Anterior cingulate cortex (tissue), 58 donors: Measurements from ENCODE around the gene OBP2A.
A peak's percentile ranks its signal among the peaks of the same experiment; 100 is the strongest.
"Not testable (repeated sequence)": the region's sequence is repeated elsewhere in the genome, so short reads cannot be mapped to it uniquely, and the experiment has no call there.

Experiments
- DNase-seq, 58 donors: peaks; one replicate each; lab custom pipeline; 2025; lab: John Stamatoyannopoulos, UW

The OBP2A gene, protein sequence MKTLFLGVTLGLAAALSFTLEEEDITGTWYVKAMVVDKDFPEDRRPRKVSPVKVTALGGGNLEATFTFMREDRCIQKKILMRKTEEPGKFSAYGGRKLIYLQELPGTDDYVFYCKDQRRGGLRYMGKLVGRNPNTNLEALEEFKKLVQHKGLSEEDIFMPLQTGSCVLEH

DNA sequence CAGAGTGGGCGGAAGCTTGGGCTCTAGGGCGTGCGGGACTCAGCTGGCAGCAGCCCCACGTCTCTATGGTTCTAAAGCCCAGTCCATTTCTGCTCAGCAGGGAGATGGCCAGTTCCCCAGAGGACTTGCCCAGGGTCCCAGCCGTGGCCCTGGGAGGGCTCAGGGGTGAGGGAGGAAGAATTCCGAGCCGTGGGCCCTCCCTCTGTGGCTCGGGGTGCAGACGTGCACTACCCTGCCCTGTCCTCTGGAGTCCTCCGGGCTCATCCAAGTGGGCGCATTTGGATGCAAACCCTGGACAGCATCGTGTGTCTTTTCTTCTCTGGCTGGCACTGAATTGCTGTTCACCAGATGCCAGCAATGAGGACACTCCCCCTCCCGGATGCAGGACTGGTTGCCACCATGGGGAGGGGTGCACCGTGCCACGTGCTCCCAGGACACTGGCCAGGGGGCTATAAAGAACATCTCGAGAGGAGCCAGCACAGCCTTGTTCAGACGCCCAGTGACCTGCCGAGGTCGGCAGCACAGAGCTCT, at the start of gene OBP2A:
Gene OBP2A, plus strand, starts transcription at position 481 of the 531 bp plus-strand sequence. CDS start 55 bp downstream, outside the sequence.
- not testable (repeated sequence) for DNase-seq

DNA sequence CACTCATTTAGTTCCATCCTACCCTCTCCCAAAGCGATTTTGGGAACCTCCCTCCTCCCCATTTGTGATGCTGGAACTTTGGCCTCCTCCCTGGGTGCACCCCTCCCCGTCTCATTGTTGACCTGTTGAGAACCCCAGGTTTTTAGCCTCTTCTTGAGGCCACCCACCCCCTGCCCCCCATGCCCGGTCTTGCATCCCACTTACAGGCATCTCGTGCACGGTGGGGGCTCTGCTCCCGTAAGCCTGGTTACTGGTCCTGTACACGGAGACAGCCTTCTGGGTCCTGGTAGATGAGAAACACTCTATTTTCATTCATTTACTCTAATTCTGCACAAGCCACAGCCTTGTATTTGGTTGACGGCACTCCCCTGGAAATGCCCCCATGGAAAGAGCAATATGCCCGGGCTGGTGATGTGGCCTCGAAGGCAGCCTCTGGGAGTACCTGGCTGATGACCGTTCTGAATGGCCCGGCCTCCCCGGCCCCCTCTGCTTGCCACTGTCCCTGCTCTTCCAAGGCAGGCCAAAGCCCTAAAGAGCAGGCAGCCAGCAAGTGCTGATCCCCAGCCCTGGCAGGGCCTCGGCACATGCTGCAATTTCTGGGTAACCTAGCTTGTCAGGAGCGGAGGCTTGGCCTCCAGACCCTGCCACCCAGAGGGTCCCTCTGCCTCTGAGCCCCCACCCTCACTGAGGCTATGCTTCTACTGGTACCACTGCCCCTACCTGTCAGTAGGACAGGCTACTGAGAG, 47.4 kb upstream of the OBP2A start:
- no peak for DNase-seq

DNA sequence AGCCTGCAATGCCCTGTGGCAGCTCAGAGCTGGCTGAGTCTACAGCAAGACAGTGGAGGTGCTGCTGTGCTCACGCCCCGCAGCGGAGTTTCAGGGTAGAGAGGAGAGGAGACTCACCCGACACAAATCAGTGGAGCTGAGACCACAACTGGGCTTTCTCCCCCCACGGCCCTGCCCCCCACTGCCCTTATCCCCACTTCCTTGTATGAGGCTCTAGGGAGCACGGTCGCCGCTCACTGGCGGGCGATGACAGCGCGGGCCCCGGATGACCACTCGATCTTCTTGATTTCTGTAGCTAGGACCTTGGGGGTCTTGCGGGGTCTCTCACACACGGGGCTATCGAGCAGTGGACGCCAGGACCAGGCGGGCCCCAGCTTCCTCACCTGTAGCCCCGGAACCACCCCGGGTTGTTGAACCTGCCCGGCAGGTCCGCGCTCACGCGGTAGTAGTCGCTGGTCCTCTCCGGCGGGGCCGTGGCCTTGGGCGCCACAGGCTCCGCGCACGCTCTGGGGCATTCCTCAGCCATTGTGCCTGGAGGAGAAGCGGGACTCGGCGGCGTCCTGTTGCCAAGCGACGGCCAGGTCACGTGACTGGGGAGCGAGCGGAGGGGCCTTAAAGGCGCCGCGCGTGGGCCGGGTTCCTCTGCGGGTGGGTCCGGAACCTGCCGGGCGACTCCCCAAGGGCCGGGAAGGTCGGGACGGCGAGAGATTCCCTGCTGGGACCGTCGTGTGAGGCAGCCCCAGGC, 46.4 kb upstream of the OBP2A start:
- DNase-seq: peak; percentile 30 to 98 (median 90)

DNA sequence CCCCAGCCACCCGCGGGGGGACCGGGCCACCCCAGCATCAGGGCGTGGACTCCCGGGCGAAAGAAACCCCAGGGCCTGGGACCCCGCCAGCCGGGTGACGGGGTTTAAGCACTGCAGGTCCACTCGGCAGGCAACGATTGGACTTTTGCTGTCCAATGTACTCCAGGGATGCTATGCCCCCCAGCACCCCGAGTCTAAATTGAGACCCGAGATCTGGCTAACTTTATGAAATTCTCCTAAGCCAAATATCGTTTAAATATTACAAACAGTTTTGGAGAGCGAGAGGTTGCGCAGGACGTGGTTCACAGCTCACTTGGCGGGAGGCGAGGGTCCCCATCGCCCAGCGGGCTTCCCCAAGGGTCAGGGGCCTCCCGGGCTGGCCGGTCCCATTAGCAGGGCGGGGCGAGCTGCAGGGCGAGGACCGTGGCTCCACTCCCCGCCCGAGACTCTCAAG, 45.8 kb upstream of the OBP2A start:
- peak in 1 of 58 donors; percentile 70 for DNase-seq

DNA sequence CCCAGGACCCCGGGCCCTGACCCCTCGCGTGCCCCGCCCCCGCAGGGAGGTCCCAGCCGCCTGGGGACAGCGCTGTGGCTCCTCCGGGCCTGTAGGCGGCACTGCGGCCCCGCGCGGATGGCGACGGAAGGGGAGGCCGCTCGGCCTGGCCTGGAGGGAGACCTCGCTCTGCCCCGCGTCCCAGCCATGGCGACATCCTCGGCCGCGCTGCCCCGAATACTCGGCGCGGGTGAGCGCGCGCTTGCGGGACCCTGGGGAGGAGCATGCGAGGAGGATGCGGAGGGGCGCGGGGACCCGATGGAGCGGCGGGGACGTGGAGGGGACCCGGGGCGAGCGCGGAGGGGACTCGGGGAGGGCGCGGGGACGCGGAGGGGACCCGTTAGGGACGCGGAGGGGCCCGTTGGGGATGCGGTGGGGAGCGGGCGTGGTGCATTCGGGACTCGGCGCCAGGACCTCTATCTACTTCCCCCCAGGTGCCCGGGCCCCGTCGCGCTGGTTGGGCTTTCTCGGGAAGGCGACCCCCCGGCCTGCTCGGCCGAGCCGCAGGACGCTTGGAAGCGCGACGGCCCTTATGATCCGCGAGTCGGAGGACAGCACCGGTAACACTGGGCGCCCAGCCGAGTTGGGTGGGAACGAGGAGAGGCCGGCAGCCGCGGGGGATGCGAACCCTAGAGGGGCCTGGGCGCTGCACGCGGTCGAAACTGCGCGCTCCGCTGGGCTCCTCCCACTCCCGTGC, 45.2 kb upstream of the OBP2A start, which contains the start of gene MRPS2:
Gene MRPS2, plus strand, starts transcription at position 158 of the 736 bp plus-strand sequence. Its CDS starts 29 bp downstream, at position 187.
- peak in 56 of 58 donors; percentile 28 to 91 (median 75) for DNase-seq

DNA sequence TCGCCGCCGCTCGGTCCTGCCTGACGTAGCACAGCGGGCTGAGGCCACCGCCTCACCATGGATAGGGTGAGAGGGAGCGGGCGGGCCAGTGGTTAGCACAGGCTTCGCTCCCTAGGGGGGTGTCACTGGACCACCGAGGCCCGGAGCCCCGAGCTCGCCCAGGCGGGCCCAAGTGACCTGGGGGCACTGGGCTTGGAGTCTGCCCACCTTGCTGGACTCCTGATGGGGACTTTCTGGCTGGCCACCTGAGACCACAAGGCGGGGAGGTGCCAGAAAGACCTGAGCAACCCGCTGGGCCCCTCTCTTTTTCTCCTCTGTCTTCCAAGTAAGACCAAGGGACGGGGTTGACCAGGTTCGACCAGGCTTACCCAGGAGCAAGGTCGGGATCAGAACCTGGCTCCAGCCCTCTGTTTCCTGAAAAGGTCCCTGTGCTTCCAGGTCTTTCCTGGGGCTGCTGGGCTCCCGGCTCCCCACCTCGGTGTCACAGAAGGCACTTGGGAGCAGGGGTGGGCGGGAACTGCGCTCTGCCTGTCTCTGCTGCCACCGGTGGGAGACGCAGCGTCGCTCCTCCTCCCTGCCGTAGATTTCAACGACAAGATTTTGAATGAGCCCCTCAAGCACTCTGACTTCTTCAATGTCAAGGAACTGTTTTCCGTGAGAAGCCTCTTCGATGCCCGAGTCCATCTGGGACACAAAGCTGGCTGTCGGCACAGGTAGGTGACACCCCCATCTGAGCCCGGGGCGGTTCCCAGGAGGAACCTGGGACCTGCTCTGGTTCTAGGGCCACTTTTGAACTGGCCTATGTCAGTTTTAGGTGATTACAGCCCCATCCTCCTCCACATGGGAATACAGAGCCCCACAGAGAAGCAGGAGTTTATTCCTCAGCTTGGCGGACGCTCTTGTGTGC, 44.4 kb upstream of the OBP2A start:
- DNase-seq: peak in 4 of 58 donors; percentile 12 to 52 (median 34)

DNA sequence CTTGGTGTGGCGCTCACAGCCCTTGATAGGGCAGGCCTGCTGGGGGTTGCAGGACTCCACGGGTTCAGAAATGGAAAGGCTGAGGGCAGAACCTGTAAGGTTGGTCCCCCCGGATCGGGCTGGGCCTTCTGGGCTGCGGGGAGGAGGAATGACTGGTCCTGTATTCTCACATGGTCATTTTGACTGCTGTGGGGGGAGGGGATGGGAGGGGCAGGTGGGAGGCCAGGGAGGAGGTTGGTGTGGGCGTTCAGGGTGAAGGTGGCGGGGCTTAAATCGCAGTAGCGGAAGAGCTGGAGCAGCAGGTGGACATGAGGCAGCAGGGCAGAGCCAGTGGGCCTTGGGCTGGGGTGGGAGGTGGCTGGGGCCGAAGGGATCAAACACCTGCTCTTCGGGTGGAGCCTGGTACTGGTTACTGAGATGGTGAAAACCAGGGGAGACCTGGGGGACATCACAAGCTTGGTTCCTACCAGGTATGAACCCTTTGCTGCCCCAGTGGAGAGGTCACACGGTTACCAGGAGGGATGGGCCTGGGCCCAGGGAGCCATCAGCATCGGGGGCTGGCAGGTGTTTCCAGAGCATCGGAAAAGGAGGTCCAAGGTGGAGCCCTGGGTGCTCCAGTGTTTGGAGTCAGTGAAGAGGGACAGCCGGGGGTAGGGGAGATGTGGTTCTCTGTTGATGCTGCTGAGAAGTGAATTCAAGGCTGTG, 43.6 kb upstream of the OBP2A start:
- DNase-seq: no peak

DNA sequence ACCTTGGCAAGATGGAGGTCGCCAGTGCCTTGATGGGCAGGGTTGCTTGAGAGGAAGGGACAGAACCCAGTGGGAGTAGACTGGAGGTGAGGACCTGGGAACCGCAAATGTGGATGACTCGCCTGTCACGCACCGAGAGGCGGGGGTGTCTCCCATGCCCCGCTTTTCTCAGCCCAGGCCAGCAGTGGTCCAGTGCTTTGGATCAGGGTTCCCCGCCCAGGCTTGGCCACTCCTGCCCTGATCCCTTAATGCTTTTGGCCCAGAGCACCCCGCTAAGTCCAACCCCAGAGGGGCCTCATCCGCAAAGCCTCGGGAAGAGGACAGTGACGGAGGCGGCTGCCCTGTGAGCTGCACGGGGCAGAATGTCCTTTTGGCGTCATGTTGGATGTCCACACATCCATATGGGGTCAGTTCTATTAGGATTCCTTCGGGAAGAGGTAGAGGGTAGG, 43.0 kb upstream of the OBP2A start:
- DNase-seq: no peak

DNA sequence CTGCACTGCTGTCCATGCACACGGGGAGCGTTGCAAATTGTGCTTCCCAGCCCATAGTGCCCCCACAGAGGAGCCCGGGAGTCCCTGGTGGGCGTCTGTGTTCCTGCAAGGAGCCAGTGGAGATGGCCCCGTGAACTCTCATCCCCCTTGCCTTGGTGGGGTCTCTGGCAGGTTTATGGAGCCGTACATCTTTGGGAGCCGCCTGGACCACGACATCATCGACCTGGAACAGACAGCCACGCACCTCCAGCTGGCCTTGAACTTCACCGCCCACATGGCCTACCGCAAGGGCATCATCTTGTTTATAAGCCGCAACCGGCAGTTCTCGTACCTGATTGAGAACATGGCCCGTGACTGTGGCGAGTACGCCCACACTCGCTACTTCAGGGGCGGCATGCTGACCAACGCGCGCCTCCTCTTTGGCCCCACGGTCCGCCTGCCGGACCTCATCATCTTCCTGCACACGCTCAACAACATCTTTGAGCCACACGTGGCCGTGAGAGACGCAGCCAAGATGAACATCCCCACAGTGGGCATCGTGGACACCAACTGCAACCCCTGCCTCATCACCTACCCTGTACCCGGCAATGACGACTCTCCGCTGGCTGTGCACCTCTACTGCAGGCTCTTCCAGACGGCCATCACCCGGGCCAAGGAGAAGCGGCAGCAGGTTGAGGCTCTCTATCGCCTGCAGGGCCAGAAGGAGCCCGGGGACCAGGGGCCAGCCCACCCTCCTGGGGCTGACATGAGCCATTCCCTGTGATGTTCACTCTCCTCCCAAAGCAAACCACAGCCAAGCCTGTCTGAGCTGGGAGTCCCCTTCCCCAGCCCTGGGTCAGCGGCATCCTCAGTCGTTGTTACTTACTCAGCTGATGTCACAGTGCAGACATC, 42.3 kb upstream of the OBP2A start:
- DNase-seq: no peak

DNA sequence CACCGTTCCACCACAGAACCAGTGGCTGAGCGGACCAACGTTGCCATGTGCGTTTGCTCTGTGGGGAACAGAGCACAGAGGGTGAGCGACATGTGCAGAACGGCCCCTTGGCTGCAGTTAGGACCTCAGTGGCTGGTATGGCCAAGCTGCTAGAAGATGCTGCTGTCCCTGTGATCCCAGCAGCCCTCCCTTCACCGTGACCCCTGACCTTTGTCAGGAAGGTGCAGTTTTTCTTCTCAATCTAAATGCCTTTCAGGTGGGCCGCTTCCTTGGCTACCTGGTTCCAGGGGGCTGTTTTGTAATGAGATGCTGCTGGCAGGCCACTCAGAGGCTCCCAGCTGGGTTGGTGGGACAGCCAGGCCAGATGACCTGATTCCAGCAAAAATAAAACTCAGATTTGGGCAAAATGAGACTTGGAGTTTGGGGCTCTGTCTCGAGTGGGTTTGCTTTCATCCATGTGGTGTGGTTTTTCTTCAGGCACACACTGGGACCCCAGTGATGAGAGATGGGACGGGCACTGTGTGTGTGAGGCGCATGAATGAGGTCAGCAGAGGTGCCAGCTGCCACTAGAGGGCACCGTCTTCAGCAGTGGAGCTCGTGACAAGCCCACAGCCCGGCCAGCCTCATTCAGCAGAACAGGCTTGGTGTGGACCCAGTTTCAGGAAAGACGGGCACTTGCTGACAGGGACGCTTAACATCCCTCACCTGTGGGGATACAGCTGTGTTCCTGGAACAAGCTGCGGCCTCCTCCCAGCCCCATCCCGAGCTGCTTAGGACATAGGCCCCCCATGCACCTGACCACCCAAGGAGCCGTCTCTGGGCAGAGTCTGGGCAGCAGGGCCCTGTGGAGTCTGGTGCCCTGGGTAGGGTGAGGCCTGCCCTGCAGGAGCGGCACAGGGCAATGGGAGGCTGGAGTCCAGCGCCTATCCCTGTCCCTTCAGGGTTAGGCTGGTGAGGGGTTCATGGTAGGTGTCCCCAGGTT, 41.4 kb upstream of the OBP2A start:
- peak in 48 of 58 donors; percentile 3 to 80 (median 40) for DNase-seq

DNA sequence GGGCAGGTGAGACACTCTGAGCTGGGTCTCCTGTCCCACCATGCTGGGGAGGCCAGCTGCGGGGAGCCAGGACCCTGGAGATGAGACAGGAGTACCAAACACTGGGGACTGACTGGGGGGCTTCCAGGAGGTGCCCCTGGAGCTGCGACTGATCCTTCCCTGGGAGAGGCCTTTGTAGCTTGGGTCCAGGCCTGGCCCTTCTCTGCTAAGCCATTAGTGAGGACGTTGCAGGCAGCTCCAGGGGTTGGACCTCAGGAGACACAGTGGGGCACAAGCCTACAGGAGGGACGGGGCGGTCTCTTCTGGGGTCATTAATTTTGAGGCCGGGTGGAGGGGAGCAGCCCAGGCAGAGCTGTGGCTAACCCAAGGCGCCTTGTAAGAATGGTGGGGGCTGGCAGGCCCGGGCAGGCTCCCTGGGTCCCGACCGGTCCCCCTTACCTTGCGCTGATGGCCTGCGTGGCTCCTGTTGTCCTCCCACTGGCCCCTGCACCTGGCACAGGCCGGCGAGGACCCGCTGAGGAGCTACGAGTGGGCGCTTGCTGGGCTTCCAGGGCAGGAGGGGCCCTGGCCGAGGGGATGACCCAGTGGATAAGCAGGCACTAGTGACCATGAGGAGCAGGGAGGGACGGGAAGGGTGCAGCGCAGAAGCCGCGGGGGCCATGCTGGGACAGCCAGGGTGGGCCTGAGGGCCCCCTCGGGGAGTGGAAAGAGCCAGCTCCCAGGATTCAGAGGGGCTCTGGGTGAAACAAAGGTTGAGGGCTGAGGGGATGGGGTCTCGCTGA, 40.3 kb upstream of the OBP2A start:
- DNase-seq: no peak

DNA sequence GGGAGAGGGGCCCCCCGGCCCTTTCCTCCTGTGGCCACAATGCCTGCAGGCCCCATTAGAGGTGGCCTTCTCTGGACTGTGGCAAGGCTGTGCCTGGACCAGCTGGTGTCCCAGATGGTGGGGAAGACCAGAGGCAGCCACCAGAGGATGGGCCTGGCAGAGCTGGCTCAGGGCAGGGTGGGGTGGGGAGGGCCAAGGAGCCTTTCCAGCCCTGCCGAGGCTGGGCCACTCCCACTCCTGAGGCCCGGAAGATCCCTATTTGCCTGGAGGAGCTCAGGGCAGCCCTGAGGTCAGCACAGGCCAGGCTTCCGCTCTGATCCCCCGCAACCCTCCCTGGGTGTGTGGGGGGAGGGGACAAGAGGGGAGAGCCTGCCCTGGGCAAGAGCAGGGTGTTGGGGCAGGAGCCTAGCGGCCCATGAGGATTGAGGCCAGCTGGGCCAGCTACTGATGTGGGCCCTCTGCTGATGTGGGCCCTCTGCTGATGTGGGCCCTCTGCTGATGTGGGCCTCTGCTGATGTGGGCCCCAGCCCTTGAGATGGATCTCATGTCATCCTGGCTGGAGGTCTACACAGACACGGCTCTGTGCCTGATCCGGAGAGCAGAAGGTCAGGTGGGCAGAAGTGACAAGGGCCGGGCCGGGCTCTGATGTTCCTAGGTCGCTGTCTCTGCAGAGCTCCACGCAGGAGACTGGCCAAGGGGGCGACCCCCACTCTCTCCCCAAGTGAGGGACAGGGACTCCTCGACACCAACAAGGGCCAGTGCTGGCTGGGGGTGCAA, 39.4 kb upstream of the OBP2A start:
- no peak for DNase-seq

DNA sequence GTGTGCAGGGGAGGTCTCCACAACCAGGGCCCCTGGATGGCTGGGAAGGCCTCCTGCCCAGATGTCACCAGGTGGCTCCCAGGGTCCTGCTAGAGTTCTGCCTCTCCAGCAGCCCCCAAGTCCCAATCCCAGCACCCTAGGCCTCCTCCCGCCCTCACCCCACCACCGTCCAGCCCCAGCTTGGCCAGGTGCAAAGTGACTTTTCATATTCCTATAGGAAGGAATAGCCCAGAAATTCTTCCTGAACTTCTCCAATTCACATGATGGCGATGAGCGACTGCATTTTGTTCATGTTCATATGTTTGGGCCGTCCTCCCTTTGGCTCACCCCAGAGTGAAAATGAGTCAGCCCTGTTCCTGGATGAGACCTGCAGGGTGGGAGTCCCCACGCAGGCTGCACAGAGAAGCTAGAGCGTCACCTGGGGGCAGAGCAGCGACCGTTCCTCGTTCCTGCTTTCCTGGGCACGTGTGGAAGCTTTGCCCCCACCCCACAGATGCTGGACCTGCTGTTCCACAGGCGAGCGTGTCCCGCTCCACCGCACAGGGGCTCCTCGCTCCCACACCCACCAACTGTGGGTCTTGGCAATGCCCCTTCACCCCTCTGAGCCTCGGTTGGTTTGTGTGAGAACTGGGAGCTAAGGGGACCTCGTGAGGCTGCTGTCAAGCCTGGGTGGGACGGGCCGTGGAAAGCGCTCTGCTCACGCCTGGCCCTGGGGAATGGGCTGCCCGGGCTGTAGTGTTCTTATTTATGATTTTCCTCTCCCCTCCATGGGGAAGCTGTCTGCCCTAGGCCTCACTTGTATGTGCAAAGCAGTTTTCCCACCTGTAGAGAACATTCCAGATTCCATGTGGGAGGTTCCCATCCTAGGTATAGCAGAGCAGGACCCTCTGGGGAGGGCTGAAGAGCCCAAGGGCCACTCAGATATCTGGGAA, 38.6 kb upstream of the OBP2A start:
- no peak for DNase-seq
